ENCODE results near the gene TRPM1. TPM values are rescaled to one million over a fixed set of nuclear protein-coding genes. Genes with fewer than 3 reads are reported as not detected.
A peak's percentile ranks its signal among the peaks of the same experiment; 100 is the strongest.

Gene TRPM1
- total RNA-seq, 6 experiments from 2014 or later = 0.03 to 0.18 (median 0.17) TPM; not detected in 3

DNA sequence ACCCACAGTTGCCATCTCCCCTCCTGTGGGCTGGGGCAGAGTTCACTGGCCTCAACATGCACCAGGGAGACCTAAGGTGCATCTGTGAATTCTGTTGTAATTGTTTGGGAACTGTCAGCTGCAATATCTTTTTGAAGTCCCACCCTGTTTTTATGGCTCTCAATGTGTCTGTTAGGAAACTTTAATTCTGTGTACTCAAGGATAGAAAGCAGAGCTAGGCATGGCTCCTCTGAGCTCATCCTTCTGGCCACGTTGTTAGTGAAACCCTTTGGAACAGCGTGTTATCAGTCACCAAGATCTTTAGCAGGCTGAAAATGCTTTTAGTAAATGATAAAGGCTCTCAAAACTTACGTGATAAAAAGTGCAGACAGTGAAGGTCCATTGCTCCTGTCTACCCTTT is 76.5 kb downstream of the TRPM1 start:
- H3K27ac Mint-ChIP-seq = peak overlapping the region; percentile 94
- peak; percentile 74 for DNase-seq

GRCh38 chr15:31024330-31024729 is 77.2 kb downstream of the TRPM1 start:
- Mint-ChIP-seq H3K9me3 (no peaks in the 10 kb centered on the region), H3K27ac (peak overlapping the region; percentile 94), H3K36me3 (ENCODE audit: low read depth) (no peaks in the 10 kb centered on the region), H3K27me3 (ENCODE audit: insufficient read depth) (no peaks in the 10 kb centered on the region; the same call in 1 of the 2 replicates), H3K4me1 (ENCODE audit: low read depth) (peaks cover 56% of the 10 kb centered on the region), H3K4me3 (peak overlapping the region; percentile 73)
- no peak for TF ChIP-seq CTCF (IDR thresholded peaks at IDR 0.05)
- DNase-seq = peak; percentile 93

More for the DNA sequence above, 76.5 kb downstream of the TRPM1 start:
- Mint-ChIP-seq H3K9me3 (no peaks in the 10 kb centered on the region), H3K36me3 (ENCODE audit: low read depth) (no peaks in the 10 kb centered on the region), H3K4me1 (ENCODE audit: low read depth) (peaks cover 57% of the 10 kb centered on the region), H3K27me3 (ENCODE audit: insufficient read depth) (no peaks in the 10 kb centered on the region; the same call in 1 of the 2 replicates), H3K4me3 (peak overlapping the region; percentile 73)
- TF ChIP-seq CTCF (IDR thresholded peaks at IDR 0.05) = no peak

DNA sequence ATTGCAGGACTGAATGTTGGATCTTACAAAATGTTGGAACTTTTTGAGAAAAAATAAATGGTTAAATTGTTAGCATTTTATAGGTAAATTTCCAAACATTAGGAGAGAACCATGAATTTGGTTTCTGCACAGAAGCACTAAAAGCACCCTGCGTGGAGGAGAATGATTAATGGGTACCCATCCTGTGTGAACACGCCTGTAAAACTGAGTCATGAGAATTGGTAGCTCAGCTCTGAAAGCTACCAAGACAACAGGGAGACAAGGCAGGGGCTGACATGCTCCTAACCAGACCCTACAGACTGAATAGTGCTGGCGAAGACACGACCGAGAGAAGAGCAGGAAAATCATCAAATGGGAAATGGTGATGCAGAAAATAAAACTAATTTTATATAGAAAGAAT is 77.7 kb downstream of the TRPM1 start:
- Mint-ChIP-seq H3K27me3 (ENCODE audit: insufficient read depth) (no peaks in the 10 kb centered on the region; the same call in 1 of the 2 replicates), H3K4me3 (peak overlapping the region; percentile 73), H3K9me3 (no peaks in the 10 kb centered on the region), H3K36me3 (ENCODE audit: low read depth) (no peaks in the 10 kb centered on the region), H3K4me1 (ENCODE audit: low read depth) (peaks cover 57% of the 10 kb centered on the region), H3K27ac (peak overlapping the region; percentile 94)
- no peak for DNase-seq
- TF ChIP-seq CTCF (IDR thresholded peaks at IDR 0.05) = no peak

DNA sequence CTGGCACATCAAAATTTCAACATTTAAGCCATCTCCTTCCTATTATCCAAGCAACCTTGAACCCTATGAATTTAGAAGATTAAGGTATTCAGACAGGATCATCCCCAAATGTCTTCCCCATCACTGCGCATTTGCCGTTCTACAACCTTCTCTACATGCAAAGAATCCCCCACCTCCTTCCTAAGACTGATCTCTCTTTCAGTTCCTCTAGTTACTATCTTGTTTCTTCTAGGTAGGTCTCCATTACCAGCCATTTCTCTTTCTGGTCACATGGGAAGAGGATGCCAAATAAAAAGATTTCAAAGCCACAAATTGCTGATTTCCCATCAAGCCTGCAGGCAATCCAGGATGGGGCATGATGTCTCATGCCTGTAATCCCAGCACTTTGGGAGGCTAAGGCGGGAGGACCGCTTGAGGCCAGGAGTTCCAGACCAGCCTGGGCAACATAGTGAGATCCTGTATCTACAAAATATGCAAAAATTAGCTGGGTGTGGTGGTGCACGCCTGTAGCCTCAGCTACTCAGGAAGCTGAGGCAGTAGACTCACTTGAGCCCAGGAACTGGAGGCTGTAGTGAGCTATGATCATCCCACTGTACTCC is 80.4 kb downstream of the TRPM1 start:
- Mint-ChIP-seq H3K4me1 (ENCODE audit: low read depth) (peaks cover 68% of the 10 kb centered on the region), H3K27me3 (ENCODE audit: insufficient read depth) (no peaks in the 10 kb centered on the region; the same call in 1 of the 2 replicates), H3K4me3 (no peak overlapping the region), H3K27ac (no peak overlapping the region), H3K9me3 (no peaks in the 10 kb centered on the region), H3K36me3 (ENCODE audit: low read depth) (no peaks in the 10 kb centered on the region)
- DNase-seq = no peak
- TF ChIP-seq CTCF (IDR thresholded peaks at IDR 0.05) = no peak

GRCh38 chr15:31020542-31020941 is 81.0 kb downstream of the TRPM1 start:
- no peak for TF ChIP-seq CTCF (IDR thresholded peaks at IDR 0.05)
- Mint-ChIP-seq H3K27me3 (ENCODE audit: insufficient read depth) (no peaks in the 10 kb centered on the region; the same call in 1 of the 2 replicates), H3K27ac (no peak overlapping the region), H3K4me1 (ENCODE audit: low read depth) (peaks cover 71% of the 10 kb centered on the region), H3K4me3 (no peak overlapping the region), H3K36me3 (ENCODE audit: low read depth) (no peaks in the 10 kb centered on the region), H3K9me3 (no peaks in the 10 kb centered on the region)
- no peak for DNase-seq

Data from HFFc6 (cell line).